Fibroblast of lung (primary cell): Measurements from ENCODE around the gene SERINC5.

Experiments used
- EZH2 ChIP-seq: IDR thresholded peaks from 2 replicates; pipeline ENCODE4 v1.5.1; 2012; ENCODE audit warnings: low read length, control low read depth, mild to moderate bottlenecking; ENCODE audit errors: missing control alignments
- TF ChIP-seq, protein P1 (sequence below), 2 donors: IDR thresholded peaks in 1 of 2; conservative IDR thresholded peaks in 1 of 2; 1 replicate in 1 of 2; 2 replicates in 1 of 2; pipeline ENCODE4 v1.5.1; 2011 to 2012; ENCODE audit warnings: low read length in 2 of 2, control low read depth in 1 of 2, inconsistent platforms in 1 of 2, low read depth in 1 of 2, mild to moderate bottlenecking in 1 of 2

DNA sequence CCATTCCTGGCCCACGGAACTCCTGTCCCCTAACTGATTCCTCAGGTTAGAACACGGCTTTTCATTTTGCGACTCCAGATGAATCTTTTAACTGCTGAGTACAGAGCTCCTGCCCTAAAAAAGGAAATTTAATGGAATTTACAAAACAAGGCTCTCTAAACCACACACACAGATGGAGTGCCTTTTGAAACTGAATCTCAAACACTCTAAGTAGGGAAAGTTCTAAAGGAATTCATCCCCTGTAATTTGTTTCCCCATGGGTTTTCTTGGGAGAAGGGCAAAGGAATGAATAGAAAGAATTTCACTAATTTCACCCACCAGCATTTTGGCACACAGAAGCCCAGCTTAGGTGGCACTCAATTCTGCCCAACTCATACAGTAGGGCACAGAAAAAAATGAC lies 114.2 kb downstream of the SERINC5 start:
- TF ChIP-seq, protein P1, sequence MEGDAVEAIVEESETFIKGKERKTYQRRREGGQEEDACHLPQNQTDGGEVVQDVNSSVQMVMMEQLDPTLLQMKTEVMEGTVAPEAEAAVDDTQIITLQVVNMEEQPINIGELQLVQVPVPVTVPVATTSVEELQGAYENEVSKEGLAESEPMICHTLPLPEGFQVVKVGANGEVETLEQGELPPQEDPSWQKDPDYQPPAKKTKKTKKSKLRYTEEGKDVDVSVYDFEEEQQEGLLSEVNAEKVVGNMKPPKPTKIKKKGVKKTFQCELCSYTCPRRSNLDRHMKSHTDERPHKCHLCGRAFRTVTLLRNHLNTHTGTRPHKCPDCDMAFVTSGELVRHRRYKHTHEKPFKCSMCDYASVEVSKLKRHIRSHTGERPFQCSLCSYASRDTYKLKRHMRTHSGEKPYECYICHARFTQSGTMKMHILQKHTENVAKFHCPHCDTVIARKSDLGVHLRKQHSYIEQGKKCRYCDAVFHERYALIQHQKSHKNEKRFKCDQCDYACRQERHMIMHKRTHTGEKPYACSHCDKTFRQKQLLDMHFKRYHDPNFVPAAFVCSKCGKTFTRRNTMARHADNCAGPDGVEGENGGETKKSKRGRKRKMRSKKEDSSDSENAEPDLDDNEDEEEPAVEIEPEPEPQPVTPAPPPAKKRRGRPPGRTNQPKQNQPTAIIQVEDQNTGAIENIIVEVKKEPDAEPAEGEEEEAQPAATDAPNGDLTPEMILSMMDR (conservative IDR thresholded peaks at IDR 0.05 in 1 of 2, IDR thresholded peaks at IDR 0.05 in 1 of 2; ENCODE audit: low read depth in 1 of 2, low read length in 2 of 2) = no peak
- TF ChIP-seq EZH2 = no peak
